ENCODE results near the gene IMP3. TPM values are rescaled to one million over a fixed set of nuclear protein-coding genes. Genes with fewer than 3 reads are reported as not detected.

IMP3 gene
- total RNA-seq, 1 experiment from 2014 or later = 58.0 TPM

GRCh38 chr15:75649848-75650247, 9.8 kb upstream of the IMP3 start:
- DNase-seq (ENCODE audit: unreplicated experiment) = no peak
- Mint-ChIP-seq H3K4me1 (ENCODE audit: insufficient read depth, unreplicated experiment) (peaks cover 62% of the 10 kb centered on the region), H3K27me3 (ENCODE audit: insufficient read depth, unreplicated experiment) (no peaks in the 10 kb centered on the region), H3K4me3 (ENCODE audit: unreplicated experiment) (peak overlapping the region; percentile 87), H3K27ac (ENCODE audit: low read depth, unreplicated experiment) (peak overlapping the region; percentile 54), H3K36me3 (ENCODE audit: insufficient read depth, unreplicated experiment) (peaks cover 33% of the 10 kb centered on the region), H3K9me3 (ENCODE audit: unreplicated experiment) (no peaks in the 10 kb centered on the region)
- BruUV-seq (replicated peaks) = no TSS peak
- TF ChIP-seq CTCF (IDR thresholded peaks at IDR 0.05; ENCODE audit: unreplicated experiment) = no peak
- CTCF ChIA-PET = interaction anchor here (1.9 to 3.5 kb wide), 2 partner anchors 14 to 35 kb away, joined by 7 to 9 read pairs; no protein-coding TSS in a partner anchor
- intact Hi-C loops (cut with micrococcal nuclease) = loop anchor here (2.0 to 10.0 kb wide), 2 partner anchors 33 to 75 kb away; partner anchors contain the start of gene PTPN9
- POLR2A ChIA-PET = interaction anchor here (0.9 to 8.2 kb wide), 5 partner anchors 10 to 71 kb away, joined by 3 to 120 read pairs (median 9); partner anchors contain the start of genes IMP3 and PTPN9

- TF ChIP-seq CTCF (IDR thresholded peaks at IDR 0.05; ENCODE audit: unreplicated experiment) = no peak
- ChIA-PET CTCF (interaction anchor here (0.6 to 3.5 kb wide), 3 partner anchors 14 to 499 kb away, joined by 3 to 9 read pairs (median 7); no protein-coding TSS in a partner anchor), POLR2A (interaction anchor here (0.9 to 8.2 kb wide), 7 partner anchors 9 to 280 kb away, joined by 3 to 120 read pairs (median 20); partner anchors contain the start of genes IMP3, MAN2C1 and PTPN9)
- H3K9me3 Mint-ChIP-seq (ENCODE audit: unreplicated experiment) = no peaks in the 10 kb centered on the region
- BruUV-seq (replicated peaks) = no TSS peak
- no peaks in the 10 kb centered on the region for H3K27me3 Mint-ChIP-seq (ENCODE audit: insufficient read depth, unreplicated experiment)
- H3K4me1 Mint-ChIP-seq (ENCODE audit: insufficient read depth, unreplicated experiment) = peaks cover 58% of the 10 kb centered on the region
- intact Hi-C loops (cut with micrococcal nuclease) = loop anchor here (2.0 to 10.0 kb wide), 2 partner anchors 34 to 74 kb away; partner anchors contain the start of gene PTPN9
- DNase-seq (ENCODE audit: unreplicated experiment) = no peak
- peak overlapping the region; percentile 54 for H3K27ac Mint-ChIP-seq (ENCODE audit: low read depth, unreplicated experiment)
- peaks cover 33% of the 10 kb centered on the region for H3K36me3 Mint-ChIP-seq (ENCODE audit: insufficient read depth, unreplicated experiment)
- peak overlapping the region; percentile 87 for H3K4me3 Mint-ChIP-seq (ENCODE audit: unreplicated experiment)
Observed at GRCh38 chr15:75649045-75649761, 9.2 kb upstream of the IMP3 start.

GRCh38 chr15:75648156-75649000, 8.4 kb upstream of the IMP3 start:
- H3K4me3 Mint-ChIP-seq (ENCODE audit: unreplicated experiment) = peak overlapping the region; percentile 87
- no peak for TF ChIP-seq CTCF (IDR thresholded peaks at IDR 0.05; ENCODE audit: unreplicated experiment)
- intact Hi-C loops (cut with micrococcal nuclease) = loop anchor here (2.0 to 10.0 kb wide), 2 partner anchors 34 to 74 kb away; partner anchors contain the start of gene PTPN9
- CTCF ChIA-PET = interaction anchor here (0.6 to 2.5 kb wide), 7 partner anchors 18 to 654 kb away, joined by 3 to 15 read pairs (median 4); partner anchors contain the start of gene SNUPN
- peaks cover 28% of the 10 kb centered on the region for H3K36me3 Mint-ChIP-seq (ENCODE audit: insufficient read depth, unreplicated experiment)
- H3K27ac Mint-ChIP-seq (ENCODE audit: low read depth, unreplicated experiment) = peak overlapping the region; percentile 54
- H3K4me1 Mint-ChIP-seq (ENCODE audit: insufficient read depth, unreplicated experiment) = peaks cover 55% of the 10 kb centered on the region
- H3K27me3 Mint-ChIP-seq (ENCODE audit: insufficient read depth, unreplicated experiment) = no peaks in the 10 kb centered on the region
- BruUV-seq (replicated peaks) = TSS peak; percentile 50
- no peaks in the 10 kb centered on the region for H3K9me3 Mint-ChIP-seq (ENCODE audit: unreplicated experiment)
- DNase-seq (ENCODE audit: unreplicated experiment) = peak; percentile 46
- POLR2A ChIA-PET = interaction anchor here (0.7 to 8.2 kb wide), 25 partner anchors 8 to 280 kb away, joined by 3 to 120 read pairs (median 9); partner anchors contain the start of genes IMP3, MAN2C1, PTPN9 and SIN3A
